ENCODE measurements around the gene NAGLU.

NAGLU gene

GRCh38 chr17:42564815-42565522, 28.9 kb downstream of the NAGLU start:
- no peak for DNase-seq (ENCODE audit: low read depth, low spot score)

- no peak for DNase-seq (ENCODE audit: low read depth, low spot score)
Observed at GRCh38 chr17:42565523-42566214, 29.6 kb downstream of the NAGLU start.

GRCh38 chr17:42566215-42566882, 30.3 kb downstream of the NAGLU start:
- DNase-seq (ENCODE audit: low read depth, low spot score): no peak

- DNase-seq (ENCODE audit: low read depth, low spot score): peak; percentile 96
Observed at GRCh38 chr17:42566883-42567573, 31.0 kb downstream of the NAGLU start, which contains the start of gene MLX. MLX (plus strand) TSS chr17:42567100; CDS start chr17:42567125, 25 bp downstream.

- DNase-seq (ENCODE audit: low read depth, low spot score): no peak
Observed at GRCh38 chr17:42568341-42569111, 32.5 kb downstream of the NAGLU start.

GRCh38 chr17:42571435-42572225, 35.6 kb downstream of the NAGLU start:
- no peak for DNase-seq (ENCODE audit: low read depth, low spot score)

- no peak for DNase-seq (ENCODE audit: low read depth, low spot score)
Observed at GRCh38 chr17:42573095-42573494, 37.1 kb downstream of the NAGLU start.

- DNase-seq (ENCODE audit: low read depth, low spot score): no peak
Observed at GRCh38 chr17:42574463-42574862, 38.4 kb downstream of the NAGLU start.

- no peak for DNase-seq (ENCODE audit: low read depth, low spot score)
Observed at GRCh38 chr17:42577140-42577531, 41.1 kb downstream of the NAGLU start.

- peak; percentile 97 for DNase-seq (ENCODE audit: low read depth, low spot score)
Observed at GRCh38 chr17:42577532-42578281, 41.7 kb downstream of the NAGLU start, which contains the start of gene PSMC3IP. PSMC3IP (minus strand) TSS chr17:42577729; CDS start chr17:42577686, 43 bp downstream.

GRCh38 chr17:42578282-42578869, 42.3 kb downstream of the NAGLU start:
- peak; percentile 84 for DNase-seq (ENCODE audit: low read depth, low spot score)

GRCh38 chr17:42579794-42580551, 43.9 kb downstream of the NAGLU start:
- DNase-seq (ENCODE audit: low read depth, low spot score): no peak

GRCh38 chr17:42581744-42582270, 45.8 kb downstream of the NAGLU start:
- DNase-seq (ENCODE audit: low read depth, low spot score): no peak

GRCh38 chr17:42584880-42585279, 48.8 kb downstream of the NAGLU start:
- DNase-seq (ENCODE audit: low read depth, low spot score): no peak

- DNase-seq (ENCODE audit: low read depth, low spot score): no peak
Observed at GRCh38 chr17:42585353-42585752, 49.3 kb downstream of the NAGLU start.

- DNase-seq (ENCODE audit: low read depth, low spot score): no peak
Observed at GRCh38 chr17:42586514-42587230, 50.6 kb downstream of the NAGLU start.

GRCh38 chr17:42590886-42591285, 54.8 kb downstream of the NAGLU start:
- DNase-seq (ENCODE audit: low read depth, low spot score): no peak
